Measurements from ENCODE around the gene EVI2B. TPM values are rescaled to one million over a fixed set of nuclear protein-coding genes. Genes with fewer than 3 reads are reported as not detected.

EVI2B gene
- polyA plus RNA-seq, 2 of the 4 experiments (the other 2 are of a cell fraction), result 0.04 TPM; not detected in 1

GRCh38 chr17:31311526-31311925, 2.3 kb downstream of the EVI2B start:
- ChIA-PET CTCF (interaction anchor here (0.6 to 1.5 kb wide), 3 partner anchors 12 to 612 kb away, joined by 3 read pairs; no protein-coding TSS in a partner anchor), POLR2A (no interaction called here)
- Histone ChIP-seq H3K4me3 (no peak overlapping the region), H3K4me1 (peaks cover 17% of the 10 kb centered on the region; the same call in 2 of the 3 replicates), H3K4me2 (no peak overlapping the region), H3K9me3 (no peaks in the 10 kb centered on the region), H3K27ac (no peak overlapping the region)
- no peak for TF ChIP-seq CHD4 (IDR thresholded peaks at IDR 0.05; ENCODE audit: borderline replicate concordance)
- TF ChIP-seq NR3C1 (IDR thresholded peaks at IDR 0.05), result no peak
- no peak for TF ChIP-seq JUN (IDR thresholded peaks at IDR 0.05)
- DNase-seq (ENCODE audit: low read depth in 1 of 2, low spot score in 1 of 2) (no peak), FAIRE-seq (no peak), ATAC-seq (no peak)
- 90% methylated on average over 3 of the region's 3 CpGs for WGBS (ENCODE audit: missing lambda C conversion rate)

GRCh38 chr17:31310886-31311285, 3.0 kb downstream of the EVI2B start:
- ChIA-PET POLR2A (no interaction called here), CTCF (interaction anchor here (0.6 kb wide), 1 partner anchor 76 kb away, joined by 3 read pairs; no protein-coding TSS in a partner anchor)
- no peak overlapping the region for H3K4me3 ChIP-seq
- no peak overlapping the region for H3K4me2 ChIP-seq
- no peak overlapping the region for H3K27ac ChIP-seq
- DNase-seq (ENCODE audit: low read depth in 1 of 2, low spot score in 1 of 2), result no peak
- FAIRE-seq, result no peak
- peaks cover 17% of the 10 kb centered on the region; the same call in 2 of the 3 replicates for H3K4me1 ChIP-seq
- WGBS (ENCODE audit: missing lambda C conversion rate), result 86% methylated on average over 7 of the region's 7 CpGs
- no peak for ATAC-seq
- TF ChIP-seq HOXB5 (CRISPR knock-in tag; IDR thresholded peaks at IDR 0.05) (no peak), CBX8 (IDR thresholded peaks at IDR 0.05) (no peak), EHMT2 (IDR thresholded peaks at IDR 0.05; ENCODE audit: low read depth) (no peak), POLR2AphosphoS2 (conservative IDR thresholded peaks at IDR 0.05; ENCODE audit: low read length) (no peak), RARB (CRISPR knock-in tag; IDR thresholded peaks at IDR 0.05) (no peak), ATOH8 (CRISPR knock-in tag; IDR thresholded peaks at IDR 0.05; ENCODE audit: low read depth) (no peak), MYC (IDR thresholded peaks at IDR 0.05; ENCODE audit: borderline replicate concordance, low read length) (no peak), USF2 (IDR thresholded peaks at IDR 0.05) (no peak), ZNF302 (CRISPR knock-in tag; IDR thresholded peaks at IDR 0.05) (no peak), RNF2 (IDR thresholded peaks at IDR 0.05; ENCODE audit: borderline replicate concordance, low read depth) (no peak), JUNB (IDR thresholded peaks at IDR 0.05) (no peak)
- H3K9me3 ChIP-seq, result no peaks in the 10 kb centered on the region

DNA sequence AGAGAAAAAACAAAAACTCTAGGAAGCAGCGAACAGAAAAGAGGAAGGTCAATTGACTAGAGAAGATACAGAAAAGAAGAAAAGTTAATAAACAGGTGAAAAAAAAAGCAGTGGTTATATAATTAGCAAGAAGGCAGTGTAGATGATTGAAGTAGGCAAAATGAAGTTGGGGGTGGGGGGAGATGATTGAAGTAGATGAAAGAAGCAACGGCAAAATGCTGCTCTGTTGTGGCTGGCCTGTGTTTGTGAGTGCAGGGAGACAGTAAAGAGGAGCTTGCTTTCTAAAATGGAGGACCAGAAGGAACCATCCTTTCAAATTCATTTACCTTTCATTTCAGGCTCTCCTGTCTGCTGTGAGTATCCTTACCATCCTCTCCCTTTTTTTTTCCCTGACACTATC, 3.6 kb downstream of the EVI2B start:
- DNase-seq (ENCODE audit: low read depth in 1 of 2, low spot score in 1 of 2), result no peak
- WGBS (ENCODE audit: missing lambda C conversion rate), result 45% methylated on average over 2 of the region's 2 CpGs
- H3K4me1 ChIP-seq, result peaks cover 17% of the 10 kb centered on the region; the same call in 2 of the 3 replicates

More for the DNA sequence above, 3.6 kb downstream of the EVI2B start:
- no peaks in the 10 kb centered on the region for H3K9me3 ChIP-seq
- ChIA-PET CTCF (no interaction called here), POLR2A (no interaction called here)
- ATAC-seq, result no peak
- H3K4me3 ChIP-seq, result no peak overlapping the region
- H3K4me2 ChIP-seq, result no peak overlapping the region
- H3K27ac ChIP-seq, result no peak overlapping the region
- no peak for FAIRE-seq
- no peak for TF ChIP-seq MAX (IDR thresholded peaks at IDR 0.05)
- TF ChIP-seq MAZ (IDR thresholded peaks at IDR 0.05; ENCODE audit: borderline replicate concordance, low read depth, low read length), result no peak
- TF ChIP-seq RNF2 (IDR thresholded peaks at IDR 0.05; ENCODE audit: borderline replicate concordance, low read depth), result no peak
- TF ChIP-seq PHF8 (IDR thresholded peaks at IDR 0.05; ENCODE audit: borderline replicate concordance, low read depth), result no peak
- no peak for TF ChIP-seq NR3C1 (IDR thresholded peaks at IDR 0.05)
- TF ChIP-seq HOXB13 (CRISPR knock-in tag; IDR thresholded peaks at IDR 0.05; ENCODE audit: low read depth), result no peak
- no peak for TF ChIP-seq RARB (CRISPR knock-in tag; IDR thresholded peaks at IDR 0.05)
- no peak for TF ChIP-seq JUNB (IDR thresholded peaks at IDR 0.05)
- no peak for TF ChIP-seq EHMT2 (IDR thresholded peaks at IDR 0.05; ENCODE audit: low read depth)
- no peak for TF ChIP-seq ESRRA (IDR thresholded peaks at IDR 0.05; ENCODE audit: borderline replicate concordance, low read length)
- no peak for TF ChIP-seq EP300 (IDR thresholded peaks at IDR 0.05)
- TF ChIP-seq, protein P1, sequence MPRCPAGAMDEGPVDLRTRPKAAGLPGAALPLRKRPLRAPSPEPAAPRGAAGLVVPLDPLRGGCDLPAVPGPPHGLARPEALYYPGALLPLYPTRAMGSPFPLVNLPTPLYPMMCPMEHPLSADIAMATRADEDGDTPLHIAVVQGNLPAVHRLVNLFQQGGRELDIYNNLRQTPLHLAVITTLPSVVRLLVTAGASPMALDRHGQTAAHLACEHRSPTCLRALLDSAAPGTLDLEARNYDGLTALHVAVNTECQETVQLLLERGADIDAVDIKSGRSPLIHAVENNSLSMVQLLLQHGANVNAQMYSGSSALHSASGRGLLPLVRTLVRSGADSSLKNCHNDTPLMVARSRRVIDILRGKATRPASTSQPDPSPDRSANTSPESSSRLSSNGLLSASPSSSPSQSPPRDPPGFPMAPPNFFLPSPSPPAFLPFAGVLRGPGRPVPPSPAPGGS (IDR thresholded peaks at IDR 0.05), result no peak
- no peak for TF ChIP-seq HDAC2 (IDR thresholded peaks at IDR 0.05)
- TF ChIP-seq REST (IDR thresholded peaks at IDR 0.05), result no peak
- no peak for TF ChIP-seq KDM5A (IDR thresholded peaks at IDR 0.05)
- TF ChIP-seq CHD2 (IDR thresholded peaks at IDR 0.05; ENCODE audit: low read length, partially characterized antibody), result no peak
- no peak for TF ChIP-seq EHF (CRISPR knock-in tag; IDR thresholded peaks at IDR 0.05)
- no peak for TF ChIP-seq NPAS2 (CRISPR knock-in tag; IDR thresholded peaks at IDR 0.05; ENCODE audit: borderline replicate concordance)
